ENCODE results near the gene CST3. TPM values are rescaled to one million over a fixed set of nuclear protein-coding genes. Genes with fewer than 3 reads are reported as not detected.
"Not testable (repeated sequence)": the region's sequence is repeated elsewhere in the genome, so short reads cannot be mapped to it uniquely, and the experiment has no call there.

The CST3 gene
- total RNA-seq, 4 donors from 2014 or later, result 1,117 to 1,890 (median 1,478) TPM

GRCh38 chr20:23662276-23662870, 24.6 kb upstream of the CST3 start:
- no peak for DNase-seq (ENCODE audit: low spot score)

GRCh38 chr20:23661002-23661429, 23.3 kb upstream of the CST3 start:
- ATAC-seq (ENCODE audit: low FRiP score), result no peak
- no peak for DNase-seq (ENCODE audit: low spot score)
- TF ChIP-seq CTCF (IDR thresholded peaks at IDR 0.05), result no peak

More at GRCh38 chr20:23662276-23662870, 24.6 kb upstream of the CST3 start:
- TF ChIP-seq CTCF (IDR thresholded peaks at IDR 0.05), result no peak
- ATAC-seq (ENCODE audit: low FRiP score), result no peak

GRCh38 chr20:23659989-23660837, 22.5 kb upstream of the CST3 start:
- TF ChIP-seq CTCF (IDR thresholded peaks at IDR 0.05), result no peak
- DNase-seq (ENCODE audit: low spot score) (no peak), ATAC-seq (ENCODE audit: low FRiP score) (no peak)

- ATAC-seq (ENCODE audit: low FRiP score); DNase-seq (ENCODE audit: low spot score): not testable (repeated sequence)
Observed at GRCh38 chr20:23659610-23659988, 21.8 kb upstream of the CST3 start.

- ATAC-seq (ENCODE audit: low FRiP score) (no peak), DNase-seq (ENCODE audit: low spot score) (no peak)
- TF ChIP-seq CTCF (IDR thresholded peaks at IDR 0.05), result no peak
Observed at GRCh38 chr20:23658989-23659609, 21.3 kb upstream of the CST3 start.

GRCh38 chr20:23658336-23658735, 20.6 kb upstream of the CST3 start:
- TF ChIP-seq CTCF (IDR thresholded peaks at IDR 0.05), result no peak
- no peak for DNase-seq (ENCODE audit: low spot score)
- ATAC-seq (ENCODE audit: low FRiP score), result no peak

- DNase-seq (ENCODE audit: low spot score), result no peak
- ATAC-seq (ENCODE audit: low FRiP score), result no peak
- no peak for TF ChIP-seq CTCF (IDR thresholded peaks at IDR 0.05)
Observed at GRCh38 chr20:23657202-23657601, 19.4 kb upstream of the CST3 start.
